Activated CD4-positive, CD25-positive, alpha-beta regulatory T cell treated with anti-CD3 and anti-CD28 coated beads, Interleukin-2, amount 50 U/mL, for 16 hours (primary cell): ENCODE data around the gene IPO11.
"Not testable (repeated sequence)": the region's sequence is repeated elsewhere in the genome, so short reads cannot be mapped to it uniquely, and the experiment has no call there.

Experiments
- DNase-seq: peaks from one replicate; pipeline ENCODE4 v3.0.0-alpha.2; 2020; ENCODE audit warnings: low read depth, low spot score

The IPO11 gene

GRCh38 chr5:62643556-62644451 is 231.2 kb downstream of the IPO11 start:
- no peak for DNase-seq

GRCh38 chr5:62645223-62645622 is 232.7 kb downstream of the IPO11 start:
- no peak for DNase-seq

- no peak for DNase-seq
These were observed 234.7 kb downstream of the IPO11 start for GRCh38 chr5:62647241-62647640.

GRCh38 chr5:62649025-62649424 is 236.5 kb downstream of the IPO11 start:
- DNase-seq = no peak

- DNase-seq = no peak
These were observed 237.0 kb downstream of the IPO11 start for GRCh38 chr5:62649476-62650113.

GRCh38 chr5:62650197-62650596 is 237.6 kb downstream of the IPO11 start:
- DNase-seq = no peak

- DNase-seq = no peak
These were observed 239.7 kb downstream of the IPO11 start for GRCh38 chr5:62652225-62652624.

- no peak for DNase-seq
These were observed 240.7 kb downstream of the IPO11 start for GRCh38 chr5:62653001-62653863.

GRCh38 chr5:62653864-62654575 is 241.5 kb downstream of the IPO11 start:
- DNase-seq = no peak

GRCh38 chr5:62657772-62658171 is 245.2 kb downstream of the IPO11 start:
- not testable (repeated sequence) for DNase-seq

- no peak for DNase-seq
These were observed 248.6 kb downstream of the IPO11 start for GRCh38 chr5:62661126-62661525.

- no peak for DNase-seq
These were observed 250.0 kb downstream of the IPO11 start for GRCh38 chr5:62662521-62662920.

- DNase-seq = no peak
These were observed 258.9 kb downstream of the IPO11 start for GRCh38 chr5:62671479-62671878.

- not testable (repeated sequence) for DNase-seq
These were observed 264.0 kb downstream of the IPO11 start for GRCh38 chr5:62676596-62676995.
